Pancreas (tissue), 10 donors: Measurements from ENCODE around the gene GRAMD1A. TPM values are rescaled to one million over a fixed set of nuclear protein-coding genes. Genes with fewer than 3 reads are reported as not detected.

Source experiments
- ATAC-seq, 4 donors: fragments of 200-7000 bp; cut with Tn5 transposase; one replicate each; pipeline versions ENCODE4 v1.8.0 to v1.9.1; 2020; ENCODE audit warnings: mild to moderate bottlenecking in 4 of 4, moderate library complexity in 4 of 4
- DNase-seq, 6 donors: peaks; one replicate each; pipeline ENCODE4 v3.0.0-alpha.2; 2020
- FAIRE-seq: peaks from 2 replicates; lab custom pipeline; 2012; peaks lifted over from hg19 to GRCh38; lab: Jason Lieb, UNC
- H3K27ac ChIP-seq, 4 donors: fragments of 200-600 bp; sonication (generic); 1 replicate in 3 of 4; 2 replicates in 1 of 4; pipeline versions ENCODE4 v1.5.0 to v1.8.0; 2020
- H3K27me3 ChIP-seq, 4 donors: fragments of 200-600 bp; one replicate each; pipeline ENCODE4 v1.8.0; 2021
- H3K36me3 ChIP-seq, 3 donors: fragments of 200-600 bp; sonication (generic) in 1 of 3; one replicate each; pipeline versions ENCODE4 v1.5.0 to v1.8.0; 2020 to 2021
- H3K4me1 ChIP-seq, 3 donors: fragments of 200-600 bp; one replicate each; pipeline ENCODE4 v1.8.0; 2021
- H3K4me3 ChIP-seq, 4 donors: fragments of 200-600 bp; sonication (generic) in 2 of 4; one replicate each; pipeline versions ENCODE4 v1.5.0 to v1.8.0; 2020 to 2021
- H3K9me3 ChIP-seq, 4 donors: fragments of 200-600 bp; one replicate each; pipeline ENCODE4 v1.8.0; 2021
- WGBS, 2 donors: extraction: QIAGEN DNeasy Blood & Tissue Kit; methylation state at CpG; one replicate each; pipeline ENCODE4 v1.1.7; 2013; 5-methylcytosine and 5-hydroxymethylcytosine counted together
- intact Hi-C, 3 donors: fragments of 100-400 bp; cut with DNase I; formaldehyde crosslinking; loops; one replicate each; pipeline versions ENCODE4 v1.11.1 to v1.14.2; 2022
- polyA plus RNA-seq, 2 donors: library from polyadenylated mRNA; stranded (reverse); fragments of 200-250 nt; gene quantifications; one replicate each; pipeline ENCODE4 v1.2.3, GENCODE V29; 2013
- total RNA-seq, 6 donors: library from RNA; stranded (reverse); fragmentation: NEBNext Ultra II Directional in 4 of 6; extraction: Animal tissue kit (Norgen Biotek cat#: 25700) in 4 of 6; gene quantifications; one replicate each; pipeline versions ENCODE4 v1.2.1 to v1.2.4, GENCODE V29; 2021 to 2023
- TF ChIP-seq, protein P1 (sequence below), 4 donors: fragments of 200-600 bp; sonication (generic) in 3 of 4; IDR thresholded peaks; one replicate each; pipeline versions ENCODE4 v1.5.0 to v1.8.0; 2021; ENCODE audit warnings: antibody characterized with exemption in 4 of 4
- donor health status: healthy with polysubstance abuse.
- donor health status: DM: no; HTN: no; CAD: no; lungs with moderate emphysema.
- donor health status: DM: no; HTN: no; CAD: no.
- donor health status: control.
- donor health status: control.
- donor health status: Bipolar disorder and iron deficiency.
- donor health status: DM: yes; HTN: yes; CAD: no.
- donor health status: DM: no; HTN: no; CAD: no.
- donor health status: DM: no; HTN: no; CAD: no.
- donor health status: DM: yes; HTN: yes; CAD: no.

The GRAMD1A gene
- total and polyA plus RNA-seq, 8 donors, result 47.3 to 137 (median 87.4) TPM

GRCh38 chr19:35065574-35065973, 65.5 kb downstream of the GRAMD1A start:
- intact Hi-C loops, result loop anchor here in 2 of 3 donors (5.0 to 10.0 kb wide), 2 partner anchors 67 to 69 kb away; partner anchors contain the start of genes FXYD1 (in 1 of the 2) and LGI4 (in 1 of the 2)
- Histone ChIP-seq H3K4me1 (peaks cover 0 to 3% (median 0%) of the 10 kb centered on the region in 3 donors), H3K9me3 (no peaks in the 10 kb centered on the region), H3K4me3 (no peak overlapping the region), H3K36me3 (no peaks in the 10 kb centered on the region), H3K27ac (no peak overlapping the region), H3K27me3 (no peaks in the 10 kb centered on the region)
- 87 to 91% methylated on average over 10 of the region's 10 CpGs for WGBS, 2 donors
- DNase-seq, result peak in 2 of 6 donors; percentile 66 to 72
- no peak for ATAC-seq
- FAIRE-seq, result no peak
- TF ChIP-seq, protein P1, sequence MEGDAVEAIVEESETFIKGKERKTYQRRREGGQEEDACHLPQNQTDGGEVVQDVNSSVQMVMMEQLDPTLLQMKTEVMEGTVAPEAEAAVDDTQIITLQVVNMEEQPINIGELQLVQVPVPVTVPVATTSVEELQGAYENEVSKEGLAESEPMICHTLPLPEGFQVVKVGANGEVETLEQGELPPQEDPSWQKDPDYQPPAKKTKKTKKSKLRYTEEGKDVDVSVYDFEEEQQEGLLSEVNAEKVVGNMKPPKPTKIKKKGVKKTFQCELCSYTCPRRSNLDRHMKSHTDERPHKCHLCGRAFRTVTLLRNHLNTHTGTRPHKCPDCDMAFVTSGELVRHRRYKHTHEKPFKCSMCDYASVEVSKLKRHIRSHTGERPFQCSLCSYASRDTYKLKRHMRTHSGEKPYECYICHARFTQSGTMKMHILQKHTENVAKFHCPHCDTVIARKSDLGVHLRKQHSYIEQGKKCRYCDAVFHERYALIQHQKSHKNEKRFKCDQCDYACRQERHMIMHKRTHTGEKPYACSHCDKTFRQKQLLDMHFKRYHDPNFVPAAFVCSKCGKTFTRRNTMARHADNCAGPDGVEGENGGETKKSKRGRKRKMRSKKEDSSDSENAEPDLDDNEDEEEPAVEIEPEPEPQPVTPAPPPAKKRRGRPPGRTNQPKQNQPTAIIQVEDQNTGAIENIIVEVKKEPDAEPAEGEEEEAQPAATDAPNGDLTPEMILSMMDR (IDR thresholded peaks at IDR 0.05), result no peak

- FAIRE-seq (no peak), DNase-seq (peak in 1 of 6 donors; percentile 73), ATAC-seq (no peak)
- Histone ChIP-seq H3K36me3 (no peaks in the 10 kb centered on the region), H3K27me3 (no peaks in the 10 kb centered on the region), H3K9me3 (no peaks in the 10 kb centered on the region), H3K4me3 (no peak overlapping the region), H3K4me1 (peaks cover 0 to 3% (median 0%) of the 10 kb centered on the region in 3 donors), H3K27ac (no peak overlapping the region)
- TF ChIP-seq, protein P1 (IDR thresholded peaks at IDR 0.05), result no peak
- WGBS, 2 donors, result 92 to 93% methylated on average over 15 of the region's 15 CpGs
- intact Hi-C loops, result loop anchor here in 2 of 3 donors (5.0 to 10.0 kb wide), 2 partner anchors 66 to 69 kb away; partner anchors contain the start of genes FXYD1 (in 1 of the 2) and LGI4 (in 1 of the 2)
Measured at GRCh38 chr19:35066121-35066520, 66.0 kb downstream of the GRAMD1A start.

DNA sequence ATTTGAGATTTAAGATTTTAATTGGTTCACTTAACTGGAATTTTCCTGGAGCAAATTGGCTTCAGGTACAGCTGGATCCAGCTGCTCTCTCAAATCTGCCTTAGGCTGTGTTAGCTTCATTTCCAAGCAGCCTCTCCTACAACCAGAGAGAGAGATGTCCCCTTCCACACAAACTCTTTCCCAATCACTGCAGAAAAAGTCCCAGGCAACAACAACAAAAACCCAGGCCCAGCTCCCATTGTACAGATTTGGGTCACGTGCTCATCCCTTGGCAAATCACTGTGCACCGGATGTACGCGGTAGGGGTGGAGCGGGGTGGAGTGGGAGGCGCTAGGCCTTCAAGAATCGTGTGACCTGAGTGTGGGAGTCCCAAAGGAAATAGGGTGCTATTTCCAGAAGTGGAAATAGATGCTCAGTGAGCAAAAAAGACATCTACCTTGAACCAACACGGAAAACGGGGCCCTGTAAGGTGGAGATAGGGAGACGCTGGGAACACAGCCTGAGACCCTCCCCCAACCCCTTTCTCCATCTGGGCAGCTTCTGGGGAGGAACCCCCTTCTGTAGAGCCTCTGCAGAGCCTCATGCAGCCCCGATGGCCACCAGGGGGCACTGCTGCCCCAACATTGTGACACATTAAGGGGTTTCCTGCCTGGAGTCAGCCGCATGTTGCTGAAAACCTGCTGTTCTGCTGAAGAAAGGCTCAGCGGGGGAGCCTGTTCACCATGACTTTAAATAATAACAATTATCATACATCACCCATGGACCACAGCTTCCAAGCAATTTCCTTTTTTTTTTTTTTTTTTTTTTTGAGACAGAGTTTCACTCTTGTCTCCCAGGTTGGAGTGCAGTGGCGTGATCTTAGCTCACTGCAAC, 66.8 kb downstream of the GRAMD1A start:
- TF ChIP-seq, protein P1 (IDR thresholded peaks at IDR 0.05), result peak; percentile 69 to 89 (median 87)
- no peaks in the 10 kb centered on the region for H3K9me3 ChIP-seq
- DNase-seq (peak; percentile 74 to 98 (median 90)), ATAC-seq (peak; percentile 59 to 89 (median 84)), FAIRE-seq (no peak)
- no peaks in the 10 kb centered on the region for H3K36me3 ChIP-seq
- peaks cover 0 to 3% (median 0%) of the 10 kb centered on the region in 3 donors for H3K4me1 ChIP-seq
- H3K27ac ChIP-seq, result no peak overlapping the region
- WGBS, 2 donors, result 15 to 22% methylated on average over 14 of the region's 14 CpGs
- intact Hi-C loops, result loop anchor here in 2 of 3 donors (5.0 to 10.0 kb wide), 2 partner anchors 65 to 68 kb away; partner anchors contain the start of genes FXYD1 (in 1 of the 2) and LGI4 (in 1 of the 2)
- H3K27me3 ChIP-seq, result no peaks in the 10 kb centered on the region
- H3K4me3 ChIP-seq, result no peak overlapping the region

DNA sequence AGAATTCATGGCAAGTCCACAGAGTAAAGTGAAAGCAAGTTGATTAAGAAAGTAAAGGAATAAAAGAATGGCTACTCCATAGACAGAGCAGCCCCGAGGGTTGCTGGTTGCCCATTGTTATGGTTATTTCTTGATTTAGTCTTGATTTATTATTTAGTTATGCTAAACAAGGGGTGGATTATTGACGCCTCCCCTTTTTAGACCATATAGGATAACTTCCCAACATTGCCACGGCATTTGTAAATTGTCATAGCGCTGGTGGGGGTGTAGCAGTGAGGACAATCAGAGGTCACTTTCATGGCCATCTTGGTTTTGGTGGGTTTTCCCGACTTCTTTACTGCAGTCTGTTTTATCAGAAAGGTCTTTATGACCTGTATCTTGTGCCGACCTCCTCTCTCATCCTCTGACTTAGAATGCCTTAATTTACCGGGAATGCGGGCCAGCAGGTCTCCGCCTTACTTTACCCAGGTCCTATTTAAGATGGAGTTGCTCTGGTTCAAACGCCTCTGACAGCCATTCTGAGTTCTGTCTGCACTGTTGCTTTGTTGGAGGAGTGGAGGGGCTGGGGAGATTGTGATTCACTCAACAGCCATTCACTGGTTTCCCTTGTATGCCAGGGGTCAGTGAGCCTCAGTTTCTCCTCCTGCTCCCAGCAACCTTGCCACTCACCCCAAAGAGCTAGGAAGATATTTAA, 69.0 kb downstream of the GRAMD1A start:
- no peaks in the 10 kb centered on the region for H3K36me3 ChIP-seq
- H3K4me3 ChIP-seq, result no peak overlapping the region
- ATAC-seq, result no peak
- no peak overlapping the region for H3K27ac ChIP-seq
- WGBS, 2 donors, result 81 to 83% methylated on average over 10 of the region's 10 CpGs
- intact Hi-C loops, result loop anchor here in 2 of 3 donors (5.0 to 10.0 kb wide), 2 partner anchors 63 to 66 kb away; partner anchors contain the start of genes FXYD1 (in 1 of the 2) and LGI4 (in 1 of the 2)
- TF ChIP-seq, protein P1 (IDR thresholded peaks at IDR 0.05), result no peak
- no peak for FAIRE-seq
- H3K27me3 ChIP-seq, result no peaks in the 10 kb centered on the region
- H3K4me1 ChIP-seq, result no peaks in the 10 kb centered on the region
- no peak for DNase-seq
- H3K9me3 ChIP-seq, result no peaks in the 10 kb centered on the region
